Measurements from ENCODE around the gene ATXN7.

ATXN7 gene

GRCh38 chr3:63920001-63920400, 56.3 kb downstream of the ATXN7 start:
- no peak for TF ChIP-seq CTCF (IDR thresholded peaks at IDR 0.05; ENCODE audit: control insufficient read depth, extremely low read depth, insufficient read depth)
- no peak overlapping the region for H3K4me3 ChIP-seq (ENCODE audit: low read depth, low read length)
- DNase-seq (ENCODE audit: low read depth): no peak

GRCh38 chr3:63921741-63922482, 58.2 kb downstream of the ATXN7 start:
- TF ChIP-seq CTCF (IDR thresholded peaks at IDR 0.05; ENCODE audit: control insufficient read depth, extremely low read depth, insufficient read depth): no peak

GRCh38 chr3:63922491-63923199, 59.0 kb downstream of the ATXN7 start:
- TF ChIP-seq CTCF (IDR thresholded peaks at IDR 0.05; ENCODE audit: control insufficient read depth, extremely low read depth, insufficient read depth): no peak
- H3K4me3 ChIP-seq (ENCODE audit: low read depth, low read length): no peak overlapping the region
- DNase-seq (ENCODE audit: low read depth): no peak

More at GRCh38 chr3:63921741-63922482, 58.2 kb downstream of the ATXN7 start:
- no peak for DNase-seq (ENCODE audit: low read depth)
- no peak overlapping the region for H3K4me3 ChIP-seq (ENCODE audit: low read depth, low read length)

- H3K4me3 ChIP-seq (ENCODE audit: low read depth, low read length): no peak overlapping the region
- no peak for TF ChIP-seq CTCF (IDR thresholded peaks at IDR 0.05; ENCODE audit: control insufficient read depth, extremely low read depth, insufficient read depth)
- DNase-seq (ENCODE audit: low read depth): no peak
Measured at GRCh38 chr3:63926309-63926708, 62.6 kb downstream of the ATXN7 start.

GRCh38 chr3:63927422-63928280, 64.0 kb downstream of the ATXN7 start:
- DNase-seq (ENCODE audit: low read depth): no peak
- no peak for TF ChIP-seq CTCF (IDR thresholded peaks at IDR 0.05; ENCODE audit: control insufficient read depth, extremely low read depth, insufficient read depth)
- no peak overlapping the region for H3K4me3 ChIP-seq (ENCODE audit: low read depth, low read length)

- no peak overlapping the region for H3K4me3 ChIP-seq (ENCODE audit: low read depth, low read length)
- TF ChIP-seq CTCF (IDR thresholded peaks at IDR 0.05; ENCODE audit: control insufficient read depth, extremely low read depth, insufficient read depth): no peak
- no peak for DNase-seq (ENCODE audit: low read depth)
Measured at GRCh38 chr3:63931290-63931689, 67.6 kb downstream of the ATXN7 start.

Data from LNCaP clone FGC (cell line).